ENCODE data around the gene MCEMP1. TPM values are rescaled to one million over a fixed set of nuclear protein-coding genes. Genes with fewer than 3 reads are reported as not detected.

Gene MCEMP1
- total and polyA plus RNA-seq, 12 donors: 0.26 to 1.9 (median 0.53) TPM; not detected in 2

GRCh38 chr19:7698583-7698982 lies 21.7 kb downstream of the MCEMP1 start:
- no peaks in the 10 kb centered on the region for H3K4me1 ChIP-seq (replicated peaks in 1 of 2)
- peaks cover 5% of the 10 kb centered on the region for H3K27me3 ChIP-seq
- intact Hi-C loops (cut with DNase I): no loop called here
- H3K4me3 ChIP-seq: no peak overlapping the region
- DNase-seq: no peak
- TF ChIP-seq POLR2A (IDR thresholded peaks at IDR 0.05): no peak
- TF ChIP-seq CTCF (IDR thresholded peaks at IDR 0.05): no peak
- no peaks in the 10 kb centered on the region for H3K36me3 ChIP-seq (replicated peaks in 1 of 2)
- 27 to 37% (median 29%) methylated on average over 8 to 11 of the region's 11 CpGs for WGBS, 4 donors
- no peak overlapping the region for H3K27ac ChIP-seq
- H3K9me3 ChIP-seq (replicated peaks in 1 of 3): no peaks in the 10 kb centered on the region

- TF ChIP-seq POLR2A (IDR thresholded peaks at IDR 0.05) (no peak), CTCF (IDR thresholded peaks at IDR 0.05) (no peak)
- DNase-seq: no peak
- Histone ChIP-seq H3K27ac (no peak overlapping the region), H3K27me3 (peaks cover 5% of the 10 kb centered on the region), H3K9me3 (replicated peaks in 1 of 3) (no peaks in the 10 kb centered on the region), H3K36me3 (replicated peaks in 1 of 2) (no peaks in the 10 kb centered on the region), H3K4me1 (replicated peaks in 1 of 2) (no peaks in the 10 kb centered on the region), H3K4me3 (no peak overlapping the region)
- intact Hi-C loops (cut with DNase I): no loop called here
- WGBS, 4 donors: 34 to 52% (median 43%) methylated on average over 2 of the region's 2 CpGs
Observed at GRCh38 chr19:7699003-7699402, 22.1 kb downstream of the MCEMP1 start.

GRCh38 chr19:7699417-7700401 lies 22.8 kb downstream of the MCEMP1 start:
- Histone ChIP-seq H3K27ac (no peak overlapping the region), H3K9me3 (replicated peaks in 1 of 3) (no peaks in the 10 kb centered on the region), H3K4me1 (replicated peaks in 1 of 2) (no peaks in the 10 kb centered on the region), H3K36me3 (replicated peaks in 1 of 2) (no peaks in the 10 kb centered on the region), H3K27me3 (peaks cover 5% of the 10 kb centered on the region), H3K4me3 (no peak overlapping the region)
- intact Hi-C loops (cut with DNase I): no loop called here
- DNase-seq: peak in 1 of 7 donors; percentile 30
- TF ChIP-seq POLR2A (IDR thresholded peaks at IDR 0.05): no peak
- TF ChIP-seq CTCF (IDR thresholded peaks at IDR 0.05): no peak
- WGBS, 4 donors: 52 to 61% (median 56%) methylated on average over 14 to 15 of the region's 15 CpGs

- TF ChIP-seq CTCF (IDR thresholded peaks at IDR 0.05) (no peak), POLR2A (IDR thresholded peaks at IDR 0.05) (no peak)
- 79 to 94% (median 85%) methylated on average over 5 to 12 of the region's 12 CpGs for whole genome bisulfite sequencing, 4 donors
- intact Hi-C loops (cut with DNase I): no loop called here
- Histone ChIP-seq H3K27ac (no peak overlapping the region), H3K4me3 (no peak overlapping the region), H3K4me1 (replicated peaks in 1 of 2) (no peaks in the 10 kb centered on the region), H3K9me3 (replicated peaks in 1 of 3) (no peaks in the 10 kb centered on the region), H3K36me3 (replicated peaks in 1 of 2) (no peaks in the 10 kb centered on the region), H3K27me3 (peaks cover 5% of the 10 kb centered on the region)
- DNase-seq: no peak
Observed at GRCh38 chr19:7701049-7701653, 24.3 kb downstream of the MCEMP1 start.

Data from adrenal gland (tissue), 12 donors.